Esophagus muscularis mucosa (tissue), 4 donors: ENCODE measurements around the gene FAM47E. TPM values are rescaled to one million over a fixed set of nuclear protein-coding genes. Genes with fewer than 3 reads are reported as not detected.

Experiments used
- DNase-seq: peaks from one replicate; pipeline ENCODE4 v3.0.0-alpha.2; 2017; ENCODE audit errors: extremely low spot score
- H3K27ac ChIP-seq, 4 donors: fragments of 200-600 bp; sonication (generic); replicated peaks in 1 of 4; 1 replicate in 3 of 4; 2 replicates in 1 of 4; pipeline ENCODE4 v1.5.1; 2016 to 2019; ENCODE audit warnings: mild to moderate bottlenecking in 1 of 4
- H3K27me3 ChIP-seq, 4 donors: fragments of 200-600 bp; sonication (generic); one replicate each; pipeline versions ENCODE4 v1.5.1 to v1.6.0; 2016 to 2019
- H3K36me3 ChIP-seq, 4 donors: fragments of 200-600 bp; sonication (generic); one replicate each; pipeline ENCODE4 v1.5.1; 2016 to 2019
- H3K4me1 ChIP-seq, 4 donors: fragments of 200-600 bp; sonication (generic); one replicate each; pipeline ENCODE4 v1.5.1; 2016 to 2019
- H3K4me3 ChIP-seq, 4 donors: fragments of 200-600 bp; sonication (generic); 1 replicate in 2 of 4; 2 replicates in 2 of 4; pipeline ENCODE4 v1.5.1; 2016 to 2019; ENCODE audit warnings: mild to moderate bottlenecking in 4 of 4, moderate library complexity in 1 of 4
- H3K9me3 ChIP-seq, 4 donors: fragments of 200-600 bp; sonication (generic); 1 replicate in 3 of 4; 2 replicates in 1 of 4; pipeline ENCODE4 v1.5.1; 2016 to 2019
- EP300 ChIP-seq: sonication (generic); formaldehyde crosslinking; IDR thresholded peaks from one replicate; pipeline ENCODE4 v1.6.1; 2017; ENCODE audit warnings: antibody characterized with exemption
- POLR2A ChIP-seq: fragments of 450-650 bp; IDR thresholded peaks from one replicate; pipeline ENCODE4 v1.6.1; 2017; ENCODE audit warnings: antibody characterized with exemption, moderate library complexity, mild to moderate bottlenecking, low read depth
- POLR2AphosphoS5 ChIP-seq, 2 donors: sonication (generic); formaldehyde crosslinking; IDR thresholded peaks; one replicate each; pipeline ENCODE4 v1.6.1; 2017; ENCODE audit warnings: antibody characterized with exemption in 2 of 2
- WGBS: methylation state at CpG from one replicate; pipeline ENCODE4 v1.1.5; 2018; 5-methylcytosine and 5-hydroxymethylcytosine counted together
- intact Hi-C: fragments of 100-400 bp; cut with DNase I; formaldehyde crosslinking; loops from one replicate; pipeline ENCODE4 v1.15.1; 2023
- total RNA-seq, 4 donors: library from RNA; depleted of rRNA; stranded (reverse); fragments of >200 nt; gene quantifications; one replicate each; pipeline versions ENCODE4 v1.1.0 to v1.2.1, GENCODE V29; 2016
- TF ChIP-seq, protein P1 (sequence below), 3 experiments: fragments of 200-600 bp in 2 of 3; fragments of 450-650 bp in 1 of 3; sonication (generic) in 2 of 3; IDR thresholded peaks; one replicate each; pipeline ENCODE4 v1.5.1; 2017 to 2019; ENCODE audit warnings: antibody characterized with exemption in 3 of 3, mild to moderate bottlenecking in 2 of 3, moderate library complexity in 1 of 3

Gene FAM47E
- total RNA-seq, 4 donors from 2014 or later, result 2.0 to 2.2 (median 2.1) TPM

DNA sequence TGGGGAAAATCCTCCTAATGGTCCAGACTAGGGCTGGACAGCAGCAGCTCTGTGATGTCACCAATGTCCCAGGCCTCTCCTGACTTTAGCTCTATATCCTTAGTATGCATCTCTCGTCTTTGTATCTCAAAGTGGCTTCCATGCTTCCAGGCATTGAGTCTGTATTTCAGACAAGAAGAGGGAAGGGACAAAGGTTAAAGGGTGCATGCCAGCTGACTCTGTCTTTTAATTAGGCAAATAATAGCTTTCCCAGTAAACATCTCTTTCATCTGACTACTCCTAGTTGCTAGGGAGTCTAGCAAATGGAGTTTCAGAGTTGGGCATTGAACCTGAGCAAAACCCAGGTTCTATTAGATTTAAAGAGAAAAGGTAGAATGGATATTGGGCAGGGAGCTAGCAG, 5.4 kb downstream of the FAM47E start:
- no peaks in the 10 kb centered on the region for H3K27me3 ChIP-seq
- intact Hi-C loops, result no loop called here
- WGBS, result 86% methylated on average over 1 of the region's 1 CpG

DNA sequence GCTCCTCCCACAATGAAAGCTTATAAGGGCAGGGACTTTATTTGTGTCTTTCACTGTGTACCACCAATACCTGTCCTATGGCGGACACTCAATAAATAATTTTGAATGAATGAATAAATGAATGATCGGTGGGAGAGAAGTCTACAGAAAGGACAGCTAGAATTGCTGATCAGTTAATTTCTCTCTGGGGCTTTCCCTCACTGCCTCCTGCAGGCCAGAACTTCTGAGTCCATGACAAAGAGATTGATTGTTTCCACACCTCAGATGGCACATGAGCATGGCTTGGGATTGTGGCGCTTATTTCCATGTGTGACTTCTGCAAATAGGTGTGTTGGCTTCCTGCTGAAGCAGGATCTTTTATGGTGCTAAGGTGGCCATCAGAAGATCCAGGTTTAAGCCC, 6.3 kb downstream of the FAM47E start:
- intact Hi-C loops, result no loop called here

More for the DNA sequence above, 5.4 kb downstream of the FAM47E start:
- Histone ChIP-seq H3K4me3 (no peak overlapping the region), H3K27ac (no peak overlapping the region), H3K4me1 (peaks cover 0 to 5% (median 3%) of the 10 kb centered on the region in 4 donors), H3K9me3 (no peaks in the 10 kb centered on the region), H3K36me3 (no peaks in the 10 kb centered on the region)
- no peak for DNase-seq
- TF ChIP-seq EP300, result no peak
- no peak for TF ChIP-seq POLR2A
- no peak for TF ChIP-seq POLR2AphosphoS5 (IDR thresholded peaks at IDR 0.05)
- TF ChIP-seq, protein P1, sequence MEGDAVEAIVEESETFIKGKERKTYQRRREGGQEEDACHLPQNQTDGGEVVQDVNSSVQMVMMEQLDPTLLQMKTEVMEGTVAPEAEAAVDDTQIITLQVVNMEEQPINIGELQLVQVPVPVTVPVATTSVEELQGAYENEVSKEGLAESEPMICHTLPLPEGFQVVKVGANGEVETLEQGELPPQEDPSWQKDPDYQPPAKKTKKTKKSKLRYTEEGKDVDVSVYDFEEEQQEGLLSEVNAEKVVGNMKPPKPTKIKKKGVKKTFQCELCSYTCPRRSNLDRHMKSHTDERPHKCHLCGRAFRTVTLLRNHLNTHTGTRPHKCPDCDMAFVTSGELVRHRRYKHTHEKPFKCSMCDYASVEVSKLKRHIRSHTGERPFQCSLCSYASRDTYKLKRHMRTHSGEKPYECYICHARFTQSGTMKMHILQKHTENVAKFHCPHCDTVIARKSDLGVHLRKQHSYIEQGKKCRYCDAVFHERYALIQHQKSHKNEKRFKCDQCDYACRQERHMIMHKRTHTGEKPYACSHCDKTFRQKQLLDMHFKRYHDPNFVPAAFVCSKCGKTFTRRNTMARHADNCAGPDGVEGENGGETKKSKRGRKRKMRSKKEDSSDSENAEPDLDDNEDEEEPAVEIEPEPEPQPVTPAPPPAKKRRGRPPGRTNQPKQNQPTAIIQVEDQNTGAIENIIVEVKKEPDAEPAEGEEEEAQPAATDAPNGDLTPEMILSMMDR (IDR thresholded peaks at IDR 0.05), result no peak

DNA sequence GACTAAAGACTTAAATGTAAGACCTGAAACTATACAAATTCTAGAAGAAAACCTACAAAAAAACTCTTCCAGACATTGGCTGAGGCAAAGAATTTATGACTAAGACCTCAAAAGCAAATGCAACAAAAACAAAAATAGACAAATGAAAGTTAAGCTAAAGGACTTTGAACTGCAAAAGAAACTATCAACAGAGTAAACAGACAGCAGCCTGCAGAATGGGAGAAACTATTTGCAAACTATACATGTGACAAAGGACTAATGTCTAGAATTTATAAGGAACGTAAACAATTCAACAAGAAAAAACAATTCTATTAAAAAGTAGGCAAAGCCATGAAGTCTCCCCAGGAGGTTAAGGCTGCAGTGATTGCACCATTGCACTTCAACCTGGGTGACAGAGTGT, 9.1 kb downstream of the FAM47E start:
- TF ChIP-seq EP300, result no peak
- no peak for TF ChIP-seq POLR2AphosphoS5 (IDR thresholded peaks at IDR 0.05)
- Histone ChIP-seq H3K4me3 (no peak overlapping the region), H3K36me3 (peaks cover 0 to 7% (median 0%) of the 10 kb centered on the region in 4 donors), H3K27me3 (no peaks in the 10 kb centered on the region), H3K9me3 (no peaks in the 10 kb centered on the region), H3K4me1 (no peaks in the 10 kb centered on the region), H3K27ac (no peak overlapping the region)
- no peak for DNase-seq
- 44% methylated on average over 1 of the region's 1 CpG for WGBS
- intact Hi-C loops, result no loop called here

More for the DNA sequence above, 6.3 kb downstream of the FAM47E start:
- no peaks in the 10 kb centered on the region for H3K36me3 ChIP-seq
- DNase-seq, result no peak
- H3K9me3 ChIP-seq, result no peaks in the 10 kb centered on the region
- TF ChIP-seq, protein P1 (IDR thresholded peaks at IDR 0.05), result no peak
- TF ChIP-seq POLR2A (no peak), EP300 (no peak), POLR2AphosphoS5 (IDR thresholded peaks at IDR 0.05) (no peak)
- no peak overlapping the region for H3K4me3 ChIP-seq
- H3K4me1 ChIP-seq, result no peaks in the 10 kb centered on the region
- no peaks in the 10 kb centered on the region for H3K27me3 ChIP-seq
- 92% methylated on average over 3 of the region's 3 CpGs for WGBS
- no peak overlapping the region for H3K27ac ChIP-seq

DNA sequence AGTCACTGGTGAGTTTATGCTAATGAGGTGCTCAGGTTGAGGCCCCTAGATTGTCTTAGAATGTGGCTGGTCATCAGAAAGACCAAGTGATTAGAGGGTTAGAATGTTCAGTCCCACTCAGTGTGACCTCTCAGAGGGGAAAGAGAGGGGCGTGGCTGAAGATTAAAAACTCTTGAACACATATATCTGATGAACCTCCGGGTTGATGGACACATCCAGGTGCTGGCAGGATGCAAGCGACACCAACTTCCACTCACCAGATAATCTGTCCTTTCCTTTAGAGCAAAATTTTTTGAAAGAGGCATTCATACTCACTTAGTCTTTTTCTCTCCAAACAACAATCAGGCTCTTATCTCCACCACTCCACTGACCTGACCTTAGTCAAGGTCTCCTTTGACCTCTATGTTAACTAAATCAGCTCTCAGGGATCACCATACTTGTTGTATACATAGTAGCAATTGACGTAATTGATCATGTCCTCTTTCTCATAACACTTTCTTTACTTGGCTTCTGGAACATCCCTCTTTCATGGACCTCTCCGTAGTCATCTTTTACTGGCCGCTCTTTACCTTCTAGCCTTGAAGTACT, 14.2 kb downstream of the FAM47E start:
- H3K36me3 ChIP-seq, result peaks cover 0 to 13% (median 3%) of the 10 kb centered on the region in 4 donors
- H3K9me3 ChIP-seq, result no peaks in the 10 kb centered on the region
- TF ChIP-seq EP300, result no peak
- no peak for TF ChIP-seq POLR2AphosphoS5 (IDR thresholded peaks at IDR 0.05)
- TF ChIP-seq POLR2A, result no peak
- TF ChIP-seq, protein P1 (IDR thresholded peaks at IDR 0.05), result no peak
- intact Hi-C loops, result no loop called here
- DNase-seq, result no peak
- H3K27me3 ChIP-seq, result no peaks in the 10 kb centered on the region
- WGBS, result 93% methylated on average over 6 of the region's 6 CpGs
- H3K4me1 ChIP-seq, result no peaks in the 10 kb centered on the region
- no peak overlapping the region for H3K4me3 ChIP-seq
- no peak overlapping the region for H3K27ac ChIP-seq

DNA sequence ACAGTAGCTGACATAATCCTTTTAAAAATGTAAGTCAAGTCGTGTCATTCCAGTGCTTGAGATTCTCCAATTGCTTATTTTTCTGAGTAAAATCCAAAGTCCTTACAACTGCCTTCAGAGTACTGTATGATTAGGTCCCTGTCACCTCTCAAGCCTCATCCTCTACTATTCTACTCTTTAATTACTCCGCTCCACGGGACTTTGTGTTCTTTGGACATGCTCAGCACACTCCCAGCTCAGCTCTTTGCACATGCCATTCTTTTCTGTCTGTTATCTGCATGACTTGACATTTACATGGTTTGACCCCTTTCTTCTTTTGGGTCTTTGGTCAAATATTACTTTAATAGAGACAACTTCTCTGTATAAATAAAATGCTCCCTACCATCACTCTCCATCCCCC, 15.1 kb downstream of the FAM47E start:
- DNase-seq, result no peak
- Histone ChIP-seq H3K27me3 (no peaks in the 10 kb centered on the region), H3K36me3 (peaks cover 0 to 13% (median 3%) of the 10 kb centered on the region in 4 donors), H3K9me3 (no peaks in the 10 kb centered on the region), H3K27ac (no peak overlapping the region), H3K4me3 (no peak overlapping the region), H3K4me1 (no peaks in the 10 kb centered on the region)
- 66% methylated on average over 3 of the region's 3 CpGs for WGBS
- TF ChIP-seq EP300 (no peak), POLR2A (no peak), POLR2AphosphoS5 (IDR thresholded peaks at IDR 0.05) (no peak)
- TF ChIP-seq, protein P1 (IDR thresholded peaks at IDR 0.05), result no peak
- intact Hi-C loops, result no loop called here
